H1 (cell line): ENCODE measurements around the gene LPP. TPM values are rescaled to one million over a fixed set of nuclear protein-coding genes. Genes with fewer than 3 reads are reported as not detected.

Experiments
- CTCF ChIA-PET: fragments of 300-600 bp; sonication (Branson Sonifier 250); formaldehyde crosslinking; loops from one replicate; lab custom pipeline; 2021; ENCODE audit not compliant: partially characterized antibody; lab: Charles Lee
- POLR2A ChIA-PET: fragments of 300-600 bp; sonication (Branson Sonifier 250); formaldehyde crosslinking; loops from one replicate; lab custom pipeline; 2021; ENCODE audit warnings: inconsistent platforms; ENCODE audit not compliant: partially characterized antibody; lab: Charles Lee
- DNase-seq, 2 experiments: peaks; one replicate each; pipeline versions ENCODE4 v3.0.0 to v3.0.0-alpha.2; 2010 to 2022; ENCODE audit warnings: low spot score in 2 of 2, low read depth in 1 of 2, mixed read lengths in 1 of 2
- FAIRE-seq: peaks from 2 replicates; lab custom pipeline; 2011; peaks lifted over from hg19 to GRCh38; lab: Jason Lieb, UNC
- H2AFZ ChIP-seq: 2 replicates; pipeline ENCODE4 v1.8.1; 2012; ENCODE audit warnings: low read length, inconsistent platforms
- H2AK5ac ChIP-seq: 2 replicates; pipeline ENCODE4 v1.6.1; 2013; ENCODE audit warnings: low read depth, low read length
- H2BK120ac ChIP-seq: replicated peaks from 2 replicates; pipeline ENCODE3; 2013; ENCODE audit warnings: low read depth, low read length, inconsistent platforms
- H2BK12ac ChIP-seq: 2 replicates; pipeline ENCODE4 v1.6.1; 2013; ENCODE audit warnings: low read depth, low read length
- H2BK15ac ChIP-seq: 2 replicates; pipeline ENCODE4 v1.6.1; 2013; ENCODE audit warnings: low read length
- H2BK20ac ChIP-seq: 2 replicates; pipeline ENCODE4 v1.6.1; 2013; ENCODE audit warnings: low read length
- H2BK5ac ChIP-seq: 2 replicates; pipeline ENCODE4 v1.6.1; 2013; ENCODE audit warnings: low read depth, low read length
- H3K14ac ChIP-seq: 2 replicates; pipeline ENCODE4 v1.6.1; 2013; ENCODE audit warnings: inconsistent platforms; ENCODE audit not compliant: insufficient read length
- H3K18ac ChIP-seq: 2 replicates; pipeline ENCODE4 v1.6.1; 2013; ENCODE audit warnings: low read length; ENCODE audit errors: extremely low read depth
- H3K23ac ChIP-seq: 2 replicates; pipeline ENCODE4 v1.6.1; 2013; ENCODE audit warnings: inconsistent platforms; ENCODE audit not compliant: insufficient read length
- H3K23me2 ChIP-seq: 2 replicates; pipeline ENCODE4 v1.6.1; 2013; ENCODE audit warnings: low read depth, low read length
- H3K27ac ChIP-seq: 2 replicates; pipeline ENCODE4 v1.6.1; 2011; ENCODE audit warnings: low read depth, low read length, inconsistent platforms
- H3K27me3 ChIP-seq, 4 experiments: replicated peaks in 1 of 4; 1 replicate in 1 of 4; 2 replicates in 3 of 4; pipeline versions ENCODE4 v1.6.1 to v1.8.1; 2011 to 2013; ENCODE audit warnings: low read length in 3 of 4, mild to moderate bottlenecking in 3 of 4, inconsistent platforms in 2 of 4, mixed read lengths in 2 of 4, moderate library complexity in 1 of 4; ENCODE audit not compliant: control insufficient read depth in 3 of 4, insufficient read depth in 3 of 4; ENCODE audit errors: extremely low read depth in 1 of 4
- H3K36me3 ChIP-seq, 4 experiments: 2 replicates each; pipeline versions ENCODE4 v1.6.1 to v1.8.1; 2011 to 2013; ENCODE audit warnings: mild to moderate bottlenecking in 4 of 4, low read length in 3 of 4, moderate library complexity in 2 of 4, control low read depth in 1 of 4, inconsistent platforms in 1 of 4; ENCODE audit not compliant: insufficient read depth in 4 of 4, control insufficient read depth in 2 of 4
- H3K4ac ChIP-seq: replicated peaks from 2 replicates; pipeline ENCODE3; 2013; ENCODE audit warnings: low read length, low read depth, mixed read lengths, inconsistent platforms; ENCODE audit not compliant: insufficient read length
- H3K4me1 ChIP-seq, 4 experiments: replicated peaks in 1 of 4; 1 replicate in 1 of 4; 2 replicates in 3 of 4; pipeline versions ENCODE4 v1.6.1 to v1.8.1; 2011 to 2013; ENCODE audit warnings: low read length in 3 of 4, inconsistent platforms in 2 of 4, mixed read lengths in 1 of 4; ENCODE audit not compliant: insufficient read depth in 4 of 4, control insufficient read depth in 3 of 4
- H3K4me2 ChIP-seq, 2 experiments: 2 replicates each; pipeline versions ENCODE4 v1.6.1 to v1.8.1; 2011 to 2013; ENCODE audit warnings: low read depth in 2 of 2, low read length in 2 of 2, control low read depth in 1 of 2, inconsistent platforms in 1 of 2, mild to moderate bottlenecking in 1 of 2; ENCODE audit not compliant: insufficient read depth in 1 of 2
- H3K4me3 ChIP-seq, 4 experiments: fragments of 200-600, 300-600 bp in 1 of 4; sonication (generic), shearing (Covaris generic), sonication (Bioruptor Twin) in 1 of 4; 2 replicates each; pipeline versions ENCODE4 v1.5.1 to v1.8.1; 2011 to 2016; ENCODE audit warnings: low read length in 4 of 4, low read depth in 3 of 4, control low read depth in 2 of 4, inconsistent platforms in 2 of 4, mild to moderate bottlenecking in 2 of 4, mixed read lengths in 1 of 4, moderate library complexity in 1 of 4; ENCODE audit not compliant: insufficient read depth in 2 of 4; ENCODE audit errors: extremely low read depth in 1 of 4
- H3K56ac ChIP-seq: replicated peaks from 2 replicates; pipeline ENCODE3; 2013; ENCODE audit warnings: low read depth, mild to moderate bottlenecking, mixed read lengths, low read length, inconsistent platforms; ENCODE audit not compliant: insufficient read length
- H3K79me1 ChIP-seq: 2 replicates; pipeline ENCODE4 v1.6.1; 2013; ENCODE audit warnings: low read depth, low read length, control low read depth
- H3K79me2 ChIP-seq, 2 experiments: 2 replicates each; pipeline versions ENCODE4 v1.6.1 to v1.8.1; 2012 to 2013; ENCODE audit warnings: low read length in 2 of 2, mild to moderate bottlenecking in 2 of 2, inconsistent platforms in 1 of 2; ENCODE audit not compliant: insufficient read depth in 2 of 2, control insufficient read depth in 1 of 2
- H3K9ac ChIP-seq, 4 experiments: replicated peaks in 1 of 4; 1 replicate in 1 of 4; 2 replicates in 3 of 4; pipeline versions ENCODE4 v1.6.1 to v1.8.1; 2011 to 2013; ENCODE audit warnings: low read depth in 3 of 4, low read length in 3 of 4, control low read depth in 2 of 4, mild to moderate bottlenecking in 2 of 4, moderate library complexity in 2 of 4, inconsistent platforms in 1 of 4; ENCODE audit errors: extremely low read depth in 1 of 4
- H3K9me3 ChIP-seq, 2 experiments: 2 replicates each; pipeline versions ENCODE4 v1.6.1 to v1.8.1; 2012 to 2013; ENCODE audit warnings: mild to moderate bottlenecking in 2 of 2, moderate library complexity in 2 of 2, control low read depth in 1 of 2, inconsistent platforms in 1 of 2, low read depth in 1 of 2, low read length in 1 of 2, mixed read lengths in 1 of 2; ENCODE audit not compliant: insufficient read depth in 2 of 2
- H4K20me1 ChIP-seq, 2 experiments: replicated peaks in 1 of 2; 2 replicates each; pipeline versions ENCODE3 to v1.8.1; 2011 to 2013; ENCODE audit warnings: inconsistent platforms in 2 of 2, low read length in 2 of 2, mild to moderate bottlenecking in 1 of 2; ENCODE audit not compliant: insufficient read depth in 2 of 2, control insufficient read depth in 1 of 2
- H4K5ac ChIP-seq: 2 replicates; pipeline ENCODE4 v1.6.1; 2013; ENCODE audit warnings: low read length, low read depth, mixed read lengths, inconsistent platforms; ENCODE audit not compliant: insufficient read length
- H4K8ac ChIP-seq: 2 replicates; pipeline ENCODE4 v1.8.0; 2013; ENCODE audit warnings: mild to moderate bottlenecking, moderate library complexity, low read length, inconsistent platforms; ENCODE audit not compliant: insufficient read depth; ENCODE audit errors: extremely low read depth
- H4K91ac ChIP-seq: replicated peaks from 2 replicates; pipeline ENCODE3; 2013; ENCODE audit warnings: low read length, mixed read lengths, inconsistent platforms; ENCODE audit not compliant: insufficient read length
- BACH1 ChIP-seq: IDR thresholded peaks from 2 replicates; pipeline ENCODE4 v1.6.1; 2012; ENCODE audit warnings: low read length, improper control_type of control experiment
- CBX5 ChIP-seq: fragments of 300-800, 300-1000 bp; sonication (generic); IDR thresholded peaks from 2 replicates; pipeline ENCODE4 v1.7.1; 2016; ENCODE audit warnings: antibody characterized with exemption, low read length, low read depth
- CBX8 ChIP-seq: fragments of 300-800, 300-1000 bp; sonication (generic); IDR thresholded peaks from 2 replicates; pipeline ENCODE4 v1.7.1; 2016; ENCODE audit warnings: low read depth, low read length, borderline replicate concordance
- CHD1 ChIP-seq: IDR thresholded peaks from 2 replicates; pipeline ENCODE4 v1.6.1; 2012; ENCODE audit warnings: low read depth, low read length, improper control_type of control experiment
- CHD2 ChIP-seq: IDR thresholded peaks from 2 replicates; pipeline ENCODE4 v1.6.1; 2012; ENCODE audit warnings: low read length, improper control_type of control experiment
- GABPA ChIP-seq: IDR thresholded peaks from 2 replicates; pipeline ENCODE4 v1.6.1; 2011; ENCODE audit warnings: mild to moderate bottlenecking, low read length, moderate library complexity, borderline replicate concordance; ENCODE audit not compliant: insufficient read depth
- HDAC6 ChIP-seq: IDR thresholded peaks from one replicate; pipeline ENCODE4 v1.7.1; 2012; ENCODE audit warnings: low read depth, mild to moderate bottlenecking, inconsistent platforms, low read length, moderate library complexity
- NRF1 ChIP-seq: IDR thresholded peaks from 2 replicates; pipeline ENCODE4 v1.6.1; 2011; ENCODE audit warnings: mild to moderate bottlenecking, low read depth, low read length, improper control_type of control experiment
- PHF8 ChIP-seq: fragments of 200-600 bp; sonication (generic); conservative IDR thresholded peaks from 2 replicates; pipeline ENCODE4 v1.7.1; 2012; ENCODE audit warnings: low read depth, mild to moderate bottlenecking, inconsistent platforms, low read length, moderate library complexity
- SAP30 ChIP-seq: fragments of 300-600 bp; sonication (generic); IDR thresholded peaks from 2 replicates; pipeline ENCODE4 v1.7.1; 2012; ENCODE audit warnings: low read length, moderate library complexity, mild to moderate bottlenecking, inconsistent platforms; ENCODE audit not compliant: insufficient read depth, insufficient replicate concordance
- SIRT6 ChIP-seq: IDR thresholded peaks from one replicate; pipeline ENCODE4 v1.7.1; 2012; ENCODE audit warnings: low read length, inconsistent platforms
- SP2 ChIP-seq: IDR thresholded peaks from 2 replicates; pipeline ENCODE4 v1.6.1; 2012; ENCODE audit warnings: mild to moderate bottlenecking, low read length, inconsistent platforms
- SRF ChIP-seq: IDR thresholded peaks from 2 replicates; pipeline ENCODE4 v1.6.1; 2011; ENCODE audit warnings: mild to moderate bottlenecking, low read depth, low read length, moderate library complexity
- TBP ChIP-seq: IDR thresholded peaks from 2 replicates; pipeline ENCODE4 v1.6.1; 2011; ENCODE audit warnings: low read depth, low read length, improper control_type of control experiment
- YY1 ChIP-seq: IDR thresholded peaks from 2 replicates; pipeline ENCODE4 v1.6.1; 2011; ENCODE audit warnings: low read depth, mild to moderate bottlenecking, low read length
- WGBS, 2 experiments: shearing (Covaris generic) in 1 of 2; methylation state at CpG; one replicate each; pipeline versions ENCODE4 v1.1.6 to v1.1.7; 2013 to 2015; ENCODE audit warnings: low lambda C conversion rate in 2 of 2, mixed read lengths in 2 of 2, inconsistent platforms in 1 of 2, low coverage in 1 of 2, missing lambda C conversion rate in 1 of 2; ENCODE audit not compliant: insufficient replicate concordance in 2 of 2, insufficient coverage in 1 of 2, insufficient read length in 1 of 2; ENCODE audit errors: extremely low coverage in 1 of 2, missing lambda C conversion rate in 1 of 2; 5-methylcytosine and 5-hydroxymethylcytosine counted together
- polyA plus RNA-seq, 7 experiments: library from polyadenylated mRNA; depleted of rRNA in 3 of 7; stranded (reverse) in 5 of 7; unstranded in 2 of 7; fragments of >200 nt in 5 of 7; fragments of 200-250 nt in 2 of 7; gene quantifications; 1 replicate in 5 of 7; 2 replicates in 1 of 7; 4 replicates in 1 of 7; pipeline versions ENCODE4 v1.2.1 to v1.2.3, GENCODE V29; 2011 to 2013; ENCODE audit warnings: missing spikeins in 2 of 7, mixed read lengths in 2 of 7
- total RNA-seq: library from RNA; stranded (reverse); fragmentation: NEBNext Ultra II Directional; extraction: Animal tissue kit (Norgen Biotek cat#: 25700); gene quantifications from 2 replicates; pipeline ENCODE4 v1.2.1, GENCODE V29; 2021

The LPP gene
- total and polyA plus RNA-seq, 2 of the 8 experiments (the other 6 are each of a cell fraction or from before 2014, with no cell fraction given): 10.0 to 53.3 TPM

DNA sequence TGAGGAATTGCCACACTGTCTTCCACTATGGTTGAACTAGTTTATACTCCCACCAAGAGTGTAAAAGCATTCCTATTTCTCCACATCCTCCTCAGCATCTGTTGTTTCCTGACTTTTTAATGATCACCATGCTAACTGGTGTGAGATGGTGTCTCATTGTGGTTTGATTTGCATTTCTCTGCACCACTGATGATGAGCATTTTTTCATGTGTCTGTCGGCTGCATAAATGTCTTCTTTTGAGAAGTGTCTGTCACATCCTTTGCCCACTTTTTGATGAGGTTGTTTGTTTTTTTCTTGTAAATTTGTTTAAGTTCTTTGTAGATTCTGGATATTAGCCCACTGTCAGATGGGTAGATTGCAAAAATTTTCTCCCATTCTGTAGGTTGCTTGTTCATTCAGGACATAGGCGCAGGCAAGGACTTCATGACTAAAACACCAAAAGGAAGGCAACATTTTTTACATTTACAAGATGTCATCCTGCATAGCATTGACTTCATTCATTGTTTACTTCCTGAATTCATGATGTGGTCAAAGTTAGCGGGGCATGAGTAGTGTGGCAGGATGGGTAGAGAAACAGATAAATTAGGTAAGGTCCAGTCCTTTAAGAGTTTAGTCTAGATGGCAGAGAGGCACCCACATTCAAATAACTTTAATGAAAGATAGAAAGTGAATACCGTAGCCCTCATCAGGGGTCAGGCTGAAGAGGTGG, 45.1 kb upstream of the LPP start:
- Histone ChIP-seq H2BK5ac (no peak overlapping the region), H3K56ac (no peak overlapping the region), H3K23ac (no peak overlapping the region), H3K18ac (no peak overlapping the region), H3K27ac (no peak overlapping the region), H2AK5ac (no peak overlapping the region), H3K14ac (no peak overlapping the region), H3K4me3 (no peak overlapping the region), H3K4me2 (no peak overlapping the region), H2BK20ac (no peak overlapping the region), H3K79me2 (no peaks in the 10 kb centered on the region), H3K9me3 (no peaks in the 10 kb centered on the region), H4K91ac (no peak overlapping the region), H3K27me3 (no peaks in the 10 kb centered on the region; a peak in 1 of 7 replicates), H3K36me3 (no peaks in the 10 kb centered on the region), H4K20me1 (no peaks in the 10 kb centered on the region), H2AFZ (no peak overlapping the region), H3K23me2 (no peaks in the 10 kb centered on the region), H2BK12ac (no peak overlapping the region), H3K4me1 (peaks cover 0 to 3% (median 0%) of the 10 kb centered on the region in 4 experiments; a peak in 2 of 7 replicates), H3K9ac (no peak overlapping the region), H2BK15ac (no peak overlapping the region), H2BK120ac (no peak overlapping the region), H3K79me1 (no peaks in the 10 kb centered on the region), H3K4ac (no peak overlapping the region), H4K8ac (no peak overlapping the region), H4K5ac (no peak overlapping the region)
- DNase-seq (no peak), FAIRE-seq (no peak)
- WGBS, 2 experiments: 90% methylated on average over 4 of the region's 4 CpGs; no CpG with 5 or more reads in 1 of the 2 experiments
- ChIA-PET CTCF (interaction anchor here (0.6 to 1.3 kb wide), 4 partner anchors 8 to 291 kb away, joined by 3 to 5 read pairs (median 4); no protein-coding TSS in a partner anchor), POLR2A (no interaction called here)
- TF ChIP-seq PHF8: no peak
- no peak for TF ChIP-seq SRF
- no peak for TF ChIP-seq YY1
- no peak for TF ChIP-seq HDAC6
- no peak for TF ChIP-seq BACH1
- TF ChIP-seq CHD2: no peak
- TF ChIP-seq SIRT6: no peak
- TF ChIP-seq CBX5: no peak
- no peak for TF ChIP-seq CBX8
- TF ChIP-seq GABPA: no peak
- TF ChIP-seq CHD1: no peak
- TF ChIP-seq TBP: no peak
- TF ChIP-seq SP2: no peak
- TF ChIP-seq NRF1: no peak
- TF ChIP-seq SAP30: no peak
